ENCODE results near the gene ATP8B3.

DNA sequence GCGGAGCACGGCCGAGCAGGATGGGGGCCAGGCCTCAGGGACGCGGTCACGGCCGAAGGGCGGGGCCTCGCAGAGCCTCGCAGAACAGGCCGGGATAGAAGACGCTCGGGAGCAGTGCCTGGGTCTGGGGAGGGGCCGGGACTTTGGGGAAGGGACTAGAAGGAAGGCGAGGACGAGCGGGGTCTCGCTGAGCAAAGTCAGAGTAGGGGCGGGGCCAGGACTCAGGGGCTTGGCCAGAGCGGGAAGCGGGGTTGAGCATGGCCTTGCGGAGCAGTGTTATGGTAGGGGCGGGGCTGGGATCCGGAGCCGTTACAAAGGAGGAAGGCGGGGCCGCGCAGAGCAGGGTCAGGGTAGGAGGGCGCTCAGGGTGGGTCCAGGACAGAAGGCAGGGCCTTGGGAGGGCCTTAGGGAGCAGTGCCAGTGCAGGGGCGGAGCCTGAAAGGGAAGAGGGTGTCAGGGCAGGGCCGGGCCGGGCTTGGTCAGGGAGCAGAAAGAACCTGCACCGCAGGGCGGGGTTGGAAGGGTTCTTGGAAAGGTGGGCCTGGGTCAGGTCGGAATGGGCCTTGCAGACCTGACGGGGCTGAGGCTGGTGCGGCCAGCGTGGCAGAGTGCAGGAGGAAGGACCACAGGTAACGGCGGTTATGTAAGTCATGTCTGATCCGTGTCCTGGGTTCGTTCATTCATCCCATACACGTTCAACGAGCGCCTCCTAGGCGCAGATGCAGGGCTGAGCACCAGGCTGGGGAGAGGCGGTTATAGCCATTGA lies 533 bp upstream of the ATP8B3 start:
- TF ChIP-seq ARID1B (IDR thresholded peaks at IDR 0.05) = peak; percentile 49; the same call in 1 of the 2 replicates
- no peak for TF ChIP-seq YY1 (IDR thresholded peaks at IDR 0.05; ENCODE audit: borderline replicate concordance in 1 of 3, control insufficient read depth in 1 of 3, extremely low read depth in 1 of 3, insufficient read depth in 3 of 3, insufficient read length in 1 of 3, insufficient replicate concordance in 2 of 3, low read depth in 1 of 3, low read length in 2 of 3)
